Measurements from ENCODE around the gene NDUFS2.
A peak's percentile ranks its signal among the peaks of the same experiment; 100 is the strongest.

NDUFS2 gene

DNA sequence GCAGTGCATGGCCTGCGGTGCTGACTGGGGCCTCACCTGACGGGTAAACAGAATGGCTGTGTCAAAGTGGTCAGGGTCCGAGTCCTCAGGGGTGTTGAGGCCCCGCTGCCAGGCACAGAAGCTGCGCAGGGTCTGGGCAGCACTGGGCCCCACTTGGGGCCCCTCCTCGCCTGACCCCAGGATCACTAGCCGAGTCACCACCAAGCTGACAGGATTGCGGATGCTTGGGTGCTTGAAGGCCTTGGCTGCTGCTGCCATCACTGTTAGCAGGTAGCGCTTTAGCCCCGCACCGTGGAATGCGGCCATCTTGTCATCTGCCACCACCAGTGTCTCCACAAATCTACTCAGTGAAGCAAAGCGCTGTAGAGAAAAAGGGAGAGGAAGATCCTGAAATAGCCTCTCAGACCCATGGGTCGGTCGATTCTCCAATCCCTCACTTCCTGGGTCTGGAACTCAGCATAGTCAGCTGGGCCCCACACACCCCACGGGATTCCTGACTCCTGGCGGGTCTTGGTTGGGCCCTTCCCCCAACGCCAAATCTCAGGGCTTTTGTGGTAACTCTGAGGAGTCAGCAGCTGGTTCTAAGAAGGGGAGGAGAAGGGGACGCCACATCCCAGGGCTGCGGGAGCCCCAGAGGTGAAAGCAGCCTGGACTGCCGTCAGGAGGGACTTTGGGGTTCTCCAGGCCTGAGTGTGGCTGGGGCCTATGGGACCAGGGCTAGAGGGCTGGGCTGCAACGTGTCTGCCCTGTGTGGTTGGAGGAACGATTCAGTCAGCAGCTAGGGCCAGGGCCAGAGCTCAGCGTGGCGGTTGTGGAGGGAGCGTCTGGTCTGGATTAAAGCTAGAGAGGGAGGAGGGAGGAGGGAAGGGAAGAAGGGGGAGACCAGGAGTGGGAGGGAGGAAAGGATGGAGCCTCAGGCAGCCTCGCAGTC is 5.4 kb upstream of the NDUFS2 start:
- DNase-seq = no peak

DNA sequence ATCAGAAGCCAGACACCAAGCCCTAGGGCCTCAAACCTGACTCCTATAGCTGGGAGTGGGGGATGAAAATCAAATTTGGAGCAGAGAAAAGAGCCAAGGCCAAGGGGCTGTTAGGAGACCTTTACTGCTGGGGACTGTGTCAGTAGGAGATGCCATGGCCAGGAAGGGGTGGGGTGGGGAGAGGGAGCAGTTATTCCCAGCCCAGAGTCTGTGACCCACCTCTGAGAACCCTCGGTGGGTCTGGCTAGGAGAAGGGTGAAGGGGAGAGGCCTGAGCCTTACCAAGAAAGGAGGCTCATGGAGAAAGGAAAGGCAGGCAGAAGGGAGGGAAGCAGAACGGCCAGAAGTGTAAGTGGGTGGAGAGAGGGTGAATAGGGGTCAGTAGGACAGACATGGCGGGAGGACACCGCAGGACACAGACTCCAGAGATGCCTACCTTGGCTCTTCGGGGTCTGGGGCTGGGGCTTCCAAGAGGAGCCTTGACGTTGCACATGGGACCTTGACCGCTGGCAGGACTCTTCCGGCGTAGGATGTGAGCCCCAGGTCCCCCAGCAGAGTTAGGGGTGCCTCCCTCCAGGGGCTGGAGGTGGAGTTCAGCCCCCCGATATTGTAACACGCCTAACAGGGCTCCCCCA is 4.5 kb upstream of the NDUFS2 start:
- no peak for DNase-seq

DNA sequence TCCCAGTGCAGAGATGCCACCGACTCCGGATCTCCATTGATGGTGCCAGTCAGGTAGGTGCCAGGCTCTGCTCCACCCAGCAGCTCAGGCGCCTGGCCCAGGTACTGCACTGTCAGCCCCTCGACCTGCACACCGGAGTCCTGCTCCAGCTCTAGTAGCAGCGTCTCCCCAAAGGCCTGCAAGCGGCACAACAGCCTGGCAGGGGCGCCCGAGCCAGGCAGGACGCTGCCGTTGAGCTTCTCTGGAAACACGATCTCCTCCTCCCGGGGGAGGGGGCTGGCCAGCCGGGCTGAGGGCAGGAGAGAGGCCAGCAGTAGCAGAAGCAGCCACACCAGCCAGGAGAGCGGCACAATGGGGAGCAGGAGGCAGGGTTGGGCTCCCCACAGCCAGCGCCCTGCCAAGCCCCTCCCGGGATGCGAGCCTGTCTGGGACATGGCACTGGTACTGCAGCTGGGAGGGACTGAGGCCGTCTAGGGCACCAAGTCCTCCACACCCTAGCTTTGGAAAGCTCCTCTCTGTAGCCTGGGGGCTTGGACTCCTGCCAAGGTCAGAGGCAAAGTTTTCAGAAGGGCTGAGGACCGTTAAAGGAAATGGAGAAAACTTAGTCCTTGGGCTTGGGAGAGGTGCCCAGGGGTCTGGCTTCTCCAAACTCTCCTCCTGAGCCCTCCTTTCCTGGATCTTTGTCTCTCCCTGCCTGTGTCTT is 3.8 kb upstream of the NDUFS2 start:
- DNase-seq = no peak

DNA sequence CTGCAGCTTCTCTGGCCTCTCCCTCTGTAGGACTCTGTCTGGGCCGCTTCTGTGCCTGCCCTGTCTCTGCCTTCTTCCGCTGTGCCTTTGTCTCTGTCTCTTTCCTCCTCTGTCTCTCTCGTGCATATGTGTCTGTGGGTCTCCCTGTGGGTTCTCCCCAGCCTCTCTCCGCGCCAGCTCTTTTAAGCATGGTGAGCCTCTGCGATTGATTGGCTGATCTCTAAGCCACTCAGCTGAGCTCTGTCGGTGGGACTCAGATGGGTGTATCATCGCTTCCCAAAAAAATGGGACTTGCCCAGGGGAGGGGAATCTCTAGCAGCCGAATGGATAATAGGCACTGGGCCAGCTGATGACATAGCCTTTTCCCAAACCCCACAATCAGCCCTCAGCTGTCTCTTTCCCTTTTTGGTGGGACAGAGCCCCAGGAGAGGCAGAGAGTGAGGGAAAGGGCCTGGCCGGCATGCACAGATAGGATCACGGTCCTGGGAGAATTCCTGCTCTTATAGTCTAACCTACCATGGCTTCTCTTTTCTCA is 3.2 kb upstream of the NDUFS2 start, which contains the start of gene ADAMTS4:
ADAMTS4 (minus strand) TSS at position 158 of the 535 bp plus-strand sequence. CDS start 427 bp downstream, outside the sequence.
- DNase-seq = no peak

DNA sequence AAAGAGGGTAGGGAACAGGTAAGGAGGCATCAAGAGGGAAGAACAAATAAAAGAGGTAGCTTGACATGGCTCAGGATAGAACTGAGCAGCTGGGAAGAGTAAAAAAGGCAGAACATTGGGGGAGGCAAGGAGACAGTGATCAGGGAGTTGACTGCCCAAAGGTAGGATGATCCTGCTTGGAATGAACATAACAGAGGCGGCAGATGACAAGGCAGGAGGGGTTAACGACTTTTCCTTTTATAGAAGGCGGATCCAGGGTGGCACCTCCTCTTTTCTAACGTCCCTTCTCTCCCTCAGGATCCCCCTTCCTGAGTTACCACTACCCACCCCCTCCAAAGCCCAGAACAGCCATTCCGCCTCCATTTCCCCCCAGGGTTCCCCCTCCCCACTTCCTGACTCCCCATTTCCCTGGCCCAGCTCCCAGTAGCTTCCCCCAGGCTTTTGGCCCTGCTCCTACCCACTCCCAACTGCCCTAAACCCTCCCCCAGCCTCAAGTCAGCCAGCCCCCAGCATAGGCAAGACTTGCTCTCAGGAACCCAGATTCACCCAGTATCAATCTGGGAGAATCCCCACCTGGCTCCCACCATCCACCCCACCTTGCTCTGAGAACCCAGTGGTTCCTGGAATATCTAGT is 2.5 kb upstream of the NDUFS2 start:
- DNase-seq = no peak

DNA sequence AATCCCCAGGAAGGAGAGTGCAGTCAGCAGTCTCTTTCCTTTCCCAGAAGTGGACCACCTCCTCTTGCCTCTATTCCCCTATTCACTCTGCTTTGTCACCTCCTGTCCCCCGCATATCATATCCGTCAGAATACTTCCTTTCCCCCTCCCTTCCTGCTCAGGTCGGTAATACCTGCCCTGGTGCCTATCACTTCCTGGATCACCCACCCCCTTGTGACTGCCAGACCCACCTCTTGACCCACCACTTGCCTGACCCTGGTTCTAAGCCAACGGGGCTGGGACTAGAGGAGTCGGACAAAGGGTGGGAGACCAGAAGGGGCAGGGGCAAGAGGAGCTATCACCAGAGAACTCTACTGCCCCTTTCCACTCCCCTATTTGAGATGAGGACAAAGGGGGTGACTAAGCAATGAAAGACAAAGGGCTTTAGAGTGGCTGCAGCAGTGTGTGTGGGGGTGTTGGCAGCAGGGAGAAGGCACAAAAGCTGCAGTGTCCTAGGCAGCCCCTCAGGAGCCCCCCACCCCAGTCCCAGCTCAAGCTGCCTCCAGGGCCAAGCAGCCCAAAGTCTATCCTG is 1.7 kb upstream of the NDUFS2 start:
- no peak for DNase-seq

DNA sequence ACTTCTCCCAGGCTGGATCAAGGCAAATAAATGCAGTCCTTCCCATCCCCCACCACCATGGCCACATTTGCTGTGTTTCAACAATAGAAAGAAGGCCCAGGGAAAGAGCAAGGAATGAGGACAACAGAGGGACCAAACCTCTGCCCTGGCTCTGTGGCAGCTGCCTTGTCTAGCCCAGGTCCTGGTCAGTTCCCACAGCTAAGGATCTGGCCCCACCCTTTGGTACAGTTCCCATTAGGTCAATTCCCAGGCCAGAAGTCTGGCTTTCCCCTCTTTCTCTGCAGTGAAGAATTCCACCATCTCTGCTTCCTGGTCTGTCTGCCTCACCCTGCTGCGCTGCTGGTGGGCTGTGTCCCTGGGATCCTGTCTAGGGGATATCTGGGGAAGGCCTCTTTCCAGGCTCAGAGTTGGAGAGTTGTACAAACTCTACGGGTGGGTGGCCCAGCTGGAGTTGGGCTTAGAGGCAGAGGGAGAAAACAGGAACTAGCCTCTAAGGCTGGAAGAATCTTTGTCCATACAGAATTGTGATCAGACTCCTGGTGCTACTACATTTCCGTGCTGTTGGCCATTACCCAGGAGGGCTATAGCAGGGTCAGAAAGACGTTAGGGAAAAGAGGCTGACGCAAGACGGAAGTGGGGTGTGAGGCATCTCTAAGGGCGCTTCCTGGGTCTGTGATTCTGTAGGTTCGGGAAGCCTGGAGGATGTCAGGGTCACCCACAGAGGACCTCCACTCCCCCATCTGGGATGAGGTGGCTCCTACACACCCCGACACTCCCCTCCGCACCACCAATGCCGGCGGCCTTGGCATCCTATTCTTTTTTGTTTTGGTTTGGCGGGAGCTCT is 953 bp upstream of the NDUFS2 start:
- no peak for DNase-seq

DNA sequence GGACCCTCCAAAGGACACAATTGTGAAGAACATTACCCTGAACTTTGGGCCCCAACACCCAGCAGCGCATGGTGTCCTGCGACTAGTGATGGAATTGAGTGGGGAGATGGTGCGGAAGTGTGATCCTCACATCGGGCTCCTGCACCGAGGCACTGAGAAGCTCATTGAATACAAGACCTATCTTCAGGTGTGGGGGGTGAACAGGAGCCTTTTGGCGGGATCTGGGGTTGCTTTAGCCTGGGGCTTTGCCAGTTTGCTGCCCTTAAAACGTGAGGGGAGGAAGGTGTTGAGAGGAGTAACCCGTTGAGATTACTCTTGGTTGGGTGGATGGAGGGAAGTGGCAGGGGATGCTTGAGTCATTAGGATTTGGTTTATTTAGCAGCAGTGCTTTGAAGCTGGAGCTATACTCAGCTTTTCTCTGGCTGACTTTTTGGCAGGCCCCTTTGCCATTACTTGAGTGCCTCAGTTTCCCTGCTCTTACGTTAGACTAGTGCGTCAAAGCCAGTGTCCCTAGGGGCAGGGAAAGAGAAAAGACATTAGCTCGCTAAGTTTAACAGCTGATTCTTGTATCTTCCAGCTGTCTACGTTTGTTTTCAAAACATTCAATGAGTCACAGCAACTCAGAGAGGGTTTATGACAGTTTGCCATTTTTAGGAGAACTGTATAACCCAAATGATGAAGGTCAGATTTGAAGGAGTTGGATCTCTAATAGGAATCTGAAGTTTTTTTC is 4.4 kb downstream of the NDUFS2 start:
- no peak for DNase-seq

DNA sequence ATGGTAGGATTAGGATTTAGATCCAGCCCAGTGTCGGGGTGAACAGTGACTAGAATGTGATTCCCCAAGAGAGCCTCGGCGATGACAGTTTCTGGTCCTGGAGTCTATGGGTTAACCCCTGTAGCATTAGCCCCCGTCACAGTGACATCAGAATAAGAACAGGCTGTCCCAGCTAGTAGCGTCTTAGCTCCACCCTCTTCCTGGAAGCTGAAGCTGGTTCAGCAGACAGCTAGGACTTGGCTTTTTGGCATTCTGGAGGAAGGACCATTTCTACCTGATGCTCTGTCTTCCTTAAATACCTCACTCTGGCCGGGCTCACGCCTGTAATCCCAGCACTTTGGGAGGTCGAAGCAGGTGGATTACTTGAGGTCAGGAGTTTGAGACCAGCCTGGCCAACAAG is 5.0 kb downstream of the NDUFS2 start:
- DNase-seq = no peak

DNA sequence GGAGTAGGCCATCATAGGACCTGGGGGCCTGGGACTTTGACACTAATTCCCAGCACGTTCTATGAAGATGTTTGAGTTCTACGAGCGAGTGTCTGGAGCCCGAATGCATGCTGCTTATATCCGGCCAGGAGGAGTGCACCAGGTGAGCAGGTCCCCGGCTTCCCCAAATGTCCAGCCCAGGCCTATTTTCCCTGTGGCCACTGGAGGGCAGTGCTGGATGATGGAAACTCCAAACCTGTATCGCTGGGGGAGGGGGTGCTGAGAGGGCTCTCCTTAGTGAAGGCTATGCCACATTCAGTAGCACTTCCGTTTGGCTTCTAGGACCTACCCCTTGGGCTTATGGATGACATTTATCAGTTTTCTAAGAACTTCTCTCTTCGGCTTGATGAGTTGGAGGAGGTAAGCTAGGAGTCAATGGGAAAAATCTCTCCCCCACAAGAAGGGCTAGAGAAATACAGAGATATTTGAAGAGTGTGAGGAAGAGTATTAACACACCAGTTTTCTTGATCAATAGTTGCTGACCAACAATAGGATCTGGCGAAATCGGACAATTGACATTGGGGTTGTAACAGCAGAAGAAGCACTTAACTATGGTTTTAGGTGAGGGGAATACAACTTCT is 7.7 kb downstream of the NDUFS2 start:
- DNase-seq = peak; percentile 70

DNA sequence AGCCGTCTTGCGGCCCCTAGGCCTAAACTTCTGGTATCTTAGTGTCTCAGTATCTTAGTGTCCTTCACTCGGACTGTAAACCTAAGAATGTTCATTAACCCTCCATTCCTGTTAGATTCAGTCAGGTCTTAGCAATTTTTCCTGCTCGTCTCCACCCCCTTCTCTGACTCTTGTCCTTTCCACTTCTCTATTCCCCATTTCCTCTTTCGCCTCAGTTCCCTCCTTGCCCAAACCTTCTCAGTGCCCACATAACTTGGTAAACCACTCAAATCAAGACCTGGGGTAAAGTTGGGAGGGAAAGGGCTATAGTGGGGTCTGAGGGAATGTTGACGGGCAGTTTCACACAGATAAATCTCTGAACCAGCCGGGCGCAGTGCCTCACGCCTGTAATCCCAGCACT is 12.2 kb downstream of the NDUFS2 start:
- DNase-seq = no peak

DNA sequence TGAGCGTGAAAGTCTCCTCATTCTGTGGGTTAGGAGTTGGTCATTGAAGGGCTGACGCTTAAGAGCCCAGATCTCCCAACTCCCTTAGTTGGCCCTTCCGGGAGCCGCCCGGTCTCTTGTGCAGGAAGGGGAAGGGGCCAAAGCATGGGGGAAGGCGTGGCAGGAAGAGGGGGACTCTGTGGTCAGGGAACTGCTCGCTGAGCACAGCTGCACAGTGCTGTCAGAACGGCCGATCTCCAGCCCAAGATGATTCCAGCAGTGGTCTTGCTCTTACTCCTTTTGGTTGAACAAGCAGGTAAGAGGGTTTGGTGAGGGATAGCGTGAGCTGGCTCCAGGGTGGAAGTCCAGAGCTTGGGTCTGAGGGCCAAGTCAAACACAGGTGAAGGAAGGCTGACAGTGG is 12.9 kb downstream of the NDUFS2 start, which contains the start of gene FCER1G:
FCER1G (plus strand) TSS at position 220 of the 400 bp plus-strand sequence; CDS start at position 247, 27 bp downstream.
- DNase-seq = no peak

DNA sequence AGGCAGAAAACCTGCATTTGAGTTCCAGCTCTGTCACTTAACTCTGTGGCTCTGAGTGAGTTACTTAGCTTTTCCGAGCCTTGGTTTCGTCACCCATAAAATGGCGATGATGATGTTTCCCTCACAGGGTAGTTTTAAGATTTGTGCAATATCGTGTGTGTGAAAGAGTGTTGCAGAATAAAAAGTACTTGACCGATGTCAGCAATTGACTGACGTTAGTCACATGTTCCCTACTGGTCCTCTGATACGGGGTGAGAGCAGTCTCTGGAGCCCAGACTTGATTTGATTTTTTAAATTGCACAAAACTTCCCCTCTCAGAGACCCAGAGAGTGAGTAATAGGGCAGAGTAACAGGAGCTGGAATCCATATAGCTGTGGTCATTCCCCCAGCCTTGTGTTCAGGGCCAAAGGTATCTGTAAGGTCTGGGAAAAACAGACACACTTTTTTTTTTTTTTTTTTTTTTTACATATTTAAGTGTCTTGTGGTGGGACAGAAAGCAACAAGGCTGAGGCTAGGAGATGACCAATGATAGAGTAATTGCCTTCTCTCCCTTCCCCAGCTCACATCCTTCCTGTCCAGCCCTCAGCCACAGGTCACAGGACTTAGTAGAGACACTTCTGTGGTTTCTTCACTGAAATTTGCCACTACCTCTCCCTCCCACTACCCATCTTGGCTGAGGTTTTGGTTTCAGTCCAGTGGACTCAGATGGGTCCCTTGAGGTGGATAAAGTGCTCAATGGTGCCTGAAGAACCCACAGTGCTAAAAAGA is 15.0 kb downstream of the NDUFS2 start:
- DNase-seq = no peak

DNA sequence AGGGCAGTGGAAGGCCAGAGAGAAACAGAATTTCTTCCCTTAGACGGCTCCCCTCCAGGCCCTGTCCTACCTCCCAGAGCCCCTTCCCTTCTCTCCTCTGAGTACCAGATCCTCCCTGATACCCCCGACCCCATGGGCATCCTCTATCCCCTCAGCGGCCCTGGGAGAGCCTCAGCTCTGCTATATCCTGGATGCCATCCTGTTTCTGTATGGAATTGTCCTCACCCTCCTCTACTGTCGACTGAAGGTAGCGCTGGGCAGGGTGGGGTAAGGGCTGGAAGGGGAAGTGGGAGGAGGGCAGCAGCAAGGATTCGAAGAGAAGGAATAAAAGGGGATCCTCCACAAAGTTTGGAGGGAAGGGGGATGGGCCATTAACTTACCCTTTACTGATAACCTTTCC is 15.7 kb downstream of the NDUFS2 start:
- DNase-seq = no peak

DNA sequence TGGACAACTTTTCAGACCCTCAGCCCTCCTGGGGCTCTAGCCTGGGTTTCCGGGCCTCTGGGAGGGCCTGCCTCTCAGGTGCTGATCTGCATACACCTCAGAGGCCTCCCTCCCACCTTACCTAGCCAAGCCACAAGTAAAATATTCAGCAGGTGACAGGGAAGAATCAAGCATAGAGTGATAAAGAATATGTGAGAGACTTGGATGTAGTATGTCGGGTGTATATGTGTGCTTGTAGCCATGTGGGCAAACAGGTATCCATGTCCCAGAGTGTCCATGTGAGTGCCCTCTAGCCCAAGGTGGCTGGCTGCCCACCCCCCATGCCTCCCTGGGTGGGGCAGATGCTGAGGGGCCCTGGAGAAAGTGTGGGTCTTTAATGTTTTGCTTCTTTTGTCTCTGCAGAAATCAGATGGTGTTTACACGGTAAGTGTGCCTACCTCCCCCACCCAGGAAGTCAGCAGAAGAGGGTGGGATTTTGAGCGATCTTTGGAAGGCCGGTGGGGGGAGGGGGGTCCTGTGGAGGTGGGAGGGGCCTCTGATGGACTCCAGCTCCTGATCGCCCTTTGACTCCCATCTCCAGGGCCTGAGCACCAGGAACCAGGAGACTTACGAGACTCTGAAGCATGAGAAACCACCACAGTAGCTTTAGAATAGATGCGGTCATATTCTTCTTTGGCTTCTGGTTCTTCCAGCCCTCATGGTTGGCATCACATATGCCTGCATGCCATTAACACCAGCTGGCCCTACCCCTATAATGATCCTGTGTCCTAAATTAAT is 16.3 kb downstream of the NDUFS2 start:
- DNase-seq = no peak

DNA sequence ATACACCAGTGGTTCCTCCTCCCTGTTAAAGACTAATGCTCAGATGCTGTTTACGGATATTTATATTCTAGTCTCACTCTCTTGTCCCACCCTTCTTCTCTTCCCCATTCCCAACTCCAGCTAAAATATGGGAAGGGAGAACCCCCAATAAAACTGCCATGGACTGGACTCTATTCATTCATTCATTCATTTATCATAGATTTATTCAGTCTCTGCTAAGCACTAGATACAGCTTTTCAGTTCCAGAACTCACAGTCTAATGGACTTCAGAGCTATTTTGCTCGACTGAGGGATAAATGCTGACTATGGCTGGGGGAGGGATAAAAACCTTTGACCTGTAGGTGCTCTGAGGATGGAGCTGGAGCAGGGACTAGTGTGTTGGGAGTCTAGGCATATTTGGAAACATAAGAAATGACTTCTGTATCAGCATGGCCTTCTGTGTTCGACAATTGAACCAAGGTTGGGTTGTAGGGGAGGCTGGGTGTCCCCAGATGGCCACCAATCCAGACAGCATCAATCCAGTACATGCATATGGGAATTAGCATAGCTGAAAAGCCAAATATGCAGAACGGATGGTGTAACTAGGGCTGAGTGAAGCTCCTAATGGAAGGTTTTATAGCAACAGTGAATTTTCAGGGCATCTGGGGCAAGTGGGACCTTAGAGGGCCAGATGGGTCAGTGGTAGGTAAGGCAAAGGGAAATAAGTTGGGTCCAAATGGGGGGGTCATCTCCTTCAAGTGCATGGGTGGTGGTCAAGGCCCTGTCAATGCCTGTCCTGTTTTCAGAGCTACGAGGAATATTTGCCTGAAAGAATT is 17.1 kb downstream of the NDUFS2 start:
- DNase-seq = no peak

DNA sequence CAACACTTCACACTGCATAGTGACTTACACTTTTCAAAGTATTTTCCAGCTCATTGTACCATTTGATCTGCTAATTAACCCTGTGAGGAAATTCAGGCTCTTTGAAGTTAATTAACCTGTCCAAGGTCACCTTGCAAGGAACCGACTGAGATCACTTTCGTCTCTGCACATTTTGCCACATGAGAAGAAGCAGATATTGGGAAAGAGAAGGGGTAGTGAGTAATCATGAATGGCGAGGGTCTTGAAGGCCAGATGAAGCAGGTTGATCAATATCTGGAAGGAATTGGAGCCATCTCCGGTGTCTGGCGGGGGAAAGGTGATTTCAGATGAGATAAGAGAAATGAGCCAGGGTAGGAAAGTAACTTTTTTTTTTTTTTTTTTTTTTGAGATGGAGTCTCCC is 17.8 kb downstream of the NDUFS2 start:
- DNase-seq = no peak
